Cardiac septum (tissue), 1 donor: Measurements from ENCODE around the gene PRR14. TPM values are rescaled to one million over a fixed set of nuclear protein-coding genes. Genes with fewer than 3 reads are reported as not detected.
"Not testable (repeated sequence)": the region's sequence is repeated elsewhere in the genome, so short reads cannot be mapped to it uniquely, and the experiment has no call there.

Experiments used
- DNase-seq: peaks from one replicate; pipeline ENCODE4 v3.0.0-alpha.2; 2020; ENCODE audit warnings: low spot score
- intact Hi-C: fragments of 100-400 bp; cut with DNase I; formaldehyde crosslinking; loops from one replicate; pipeline ENCODE4 v1.14.0; 2022
- total RNA-seq: library from RNA; stranded (reverse); fragmentation: NEBNext Ultra II Directional; extraction: Animal tissue kit (Norgen Biotek cat#: 25700); gene quantifications from one replicate; pipeline ENCODE4 v1.2.1, GENCODE V29; 2021
- donor health status: DM: no; HTN: no; CAD: no.

PRR14 gene
- total RNA-seq, 1 donor from 2014 or later, result 21.1 TPM

DNA sequence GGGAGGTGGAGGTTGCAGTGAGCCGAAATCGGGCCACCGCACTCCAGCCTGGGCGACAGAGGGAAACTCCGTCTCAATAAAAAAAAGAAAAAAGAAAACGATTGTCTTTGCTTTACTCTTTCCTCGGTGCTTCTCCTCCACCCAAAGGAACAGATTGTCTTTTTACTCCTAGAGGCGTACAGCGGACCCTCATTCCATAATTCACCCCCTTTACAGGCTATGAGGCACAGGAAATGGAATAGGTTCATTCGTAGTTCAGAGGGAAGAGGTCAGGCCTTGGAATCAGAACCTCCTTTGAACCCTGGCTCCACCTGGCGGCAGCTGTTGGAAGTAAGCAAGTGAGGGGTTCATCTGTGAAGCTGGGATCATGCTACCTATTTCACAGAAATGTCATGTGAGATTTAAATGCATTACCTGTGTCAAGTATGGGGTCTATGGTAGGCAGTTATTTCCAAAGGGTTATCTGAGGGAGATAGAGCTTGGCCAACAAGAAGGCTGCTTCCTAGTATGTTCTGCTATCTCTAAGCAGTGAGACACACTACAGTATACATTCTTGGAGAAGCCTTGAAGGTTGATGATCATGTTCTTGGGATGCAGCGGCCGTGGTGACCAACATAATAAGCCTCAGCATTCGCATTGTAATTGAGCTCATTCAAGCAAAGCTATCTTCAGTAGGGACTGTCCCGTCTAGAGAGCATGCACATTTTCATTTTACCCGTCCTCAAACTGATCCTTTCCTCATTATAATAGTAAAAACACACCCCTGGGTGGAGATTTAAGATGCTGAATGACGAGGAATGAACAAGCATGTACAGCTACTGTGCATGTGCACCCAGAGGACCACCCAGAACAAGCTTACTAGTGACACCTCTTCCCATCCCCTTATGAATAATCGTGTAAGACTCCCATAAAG, 21.9 kb upstream of the PRR14 start:
- intact Hi-C loops, result loop anchor here (2.0 kb wide), 1 partner anchor 70 kb away; the partner anchor contains the start of gene ZNF764
- peak; percentile 93 for DNase-seq

GRCh38 chr16:30632454-30632853, 18.3 kb upstream of the PRR14 start:
- intact Hi-C loops, result loop anchor here (5.0 kb wide), 1 partner anchor 60 kb away; the partner anchor contains the start of gene ZNF688
- DNase-seq, result not testable (repeated sequence)

DNA sequence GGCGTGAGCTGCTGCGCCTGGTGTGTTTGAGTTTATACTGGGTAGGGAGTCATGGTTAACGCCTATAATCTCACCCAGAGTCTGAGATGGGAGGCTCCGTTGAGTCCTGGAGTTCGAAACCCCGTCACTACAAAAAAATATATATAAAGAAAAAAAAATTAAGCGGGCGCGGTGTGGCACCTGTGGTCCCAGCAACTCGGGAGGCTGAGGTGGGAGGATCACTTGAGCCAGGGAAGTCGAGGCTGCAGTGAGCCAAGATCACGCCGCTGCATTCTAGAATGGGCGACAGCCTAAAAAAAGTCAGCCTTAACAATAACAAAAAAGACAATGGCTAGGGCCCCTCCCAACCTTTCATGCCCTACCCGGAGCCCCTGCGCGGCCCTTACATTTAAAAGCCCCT, 17.2 kb upstream of the PRR14 start:
- no peak for DNase-seq
- intact Hi-C loops, result loop anchor here (5.0 kb wide), 1 partner anchor 61 kb away; the partner anchor contains the start of gene ZNF688

GRCh38 chr16:30636599-30636998, 14.2 kb upstream of the PRR14 start:
- DNase-seq, result no peak
- intact Hi-C loops, result no loop called here

GRCh38 chr16:30637139-30637538, 13.6 kb upstream of the PRR14 start:
- DNase-seq, intact Hi-C loops: not testable (repeated sequence)

DNA sequence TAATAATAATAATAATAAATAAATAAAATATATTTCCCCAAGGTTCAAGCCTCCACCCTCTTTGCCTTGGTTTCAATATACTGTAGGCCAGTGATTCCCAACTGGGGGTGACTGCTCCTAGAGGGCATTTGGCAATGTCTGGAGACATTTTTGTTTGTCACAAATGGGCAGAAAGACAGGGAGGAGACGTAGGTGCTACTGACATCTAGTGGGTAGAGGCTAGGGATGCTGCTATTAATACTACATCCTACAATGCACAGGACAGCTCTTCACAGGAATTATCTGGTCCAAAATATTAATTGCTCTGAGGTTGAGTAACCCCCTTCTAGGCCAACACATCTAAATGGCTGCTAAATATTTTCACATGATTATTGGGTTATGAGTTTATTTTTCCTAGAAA, 12.8 kb upstream of the PRR14 start:
- DNase-seq, result no peak
- intact Hi-C loops, result no loop called here

GRCh38 chr16:30641378-30641982, 9.3 kb upstream of the PRR14 start:
- intact Hi-C loops, result no loop called here
- DNase-seq, result no peak

GRCh38 chr16:30644334-30644830, 6.4 kb upstream of the PRR14 start:
- DNase-seq, result no peak
- intact Hi-C loops, result no loop called here

GRCh38 chr16:30645727-30646126, 5.0 kb upstream of the PRR14 start:
- DNase-seq, result no peak
- intact Hi-C loops, result no loop called here

GRCh38 chr16:30647274-30647571, 3.5 kb upstream of the PRR14 start:
- no peak for DNase-seq
- intact Hi-C loops, result no loop called here

- intact Hi-C loops, result loop anchor here (1.0 to 5.0 kb wide), 3 partner anchors 16 to 116 kb away; partner anchors contain the start of genes SRCAP and ZNF747
- DNase-seq, result no peak
Measured at GRCh38 chr16:30649725-30650368, 913 bp upstream of the PRR14 start.

DNA sequence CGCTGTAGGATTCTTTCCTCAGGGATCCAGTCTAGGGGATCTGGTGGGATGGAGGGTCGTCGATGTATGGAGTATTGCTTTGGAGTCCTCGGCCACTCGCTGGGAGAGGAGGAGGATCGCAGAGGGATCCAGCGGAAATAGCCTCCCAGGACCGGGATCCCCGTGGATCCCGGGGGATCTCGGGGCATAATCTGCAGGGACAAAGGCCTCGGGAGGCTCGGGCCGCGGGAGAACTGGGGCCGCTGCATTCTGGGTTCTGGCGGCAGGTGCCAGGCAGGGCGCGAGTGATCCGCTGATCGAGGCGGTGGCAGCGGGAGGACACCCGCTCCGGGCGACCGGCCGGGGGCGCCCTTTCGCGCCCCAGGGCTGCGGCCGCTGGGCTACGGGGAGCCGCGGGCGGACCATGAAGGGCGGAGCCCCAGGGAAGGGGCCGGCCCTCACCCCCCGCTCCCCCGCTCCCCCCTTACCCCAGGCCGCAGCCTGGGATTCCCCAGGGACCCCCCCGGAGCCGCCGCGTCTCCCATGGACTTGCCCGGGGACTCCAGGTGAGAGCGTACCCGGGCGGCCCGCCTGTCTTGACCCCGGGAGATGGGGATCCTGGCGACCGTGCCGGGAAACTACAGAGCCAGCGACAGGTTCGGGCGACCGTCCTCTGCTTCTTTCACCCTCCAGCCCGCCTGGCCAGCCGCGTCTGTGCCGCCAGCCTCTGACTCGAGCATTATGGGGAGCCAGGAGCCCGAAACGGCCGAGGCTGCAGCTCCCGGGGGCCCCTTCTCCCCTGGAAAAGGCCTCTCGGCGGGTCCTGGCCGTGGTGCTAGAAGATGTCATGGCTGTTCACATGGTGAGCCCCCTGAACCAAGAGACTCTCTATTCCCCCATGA, 604 bp downstream of the PRR14 start:
- intact Hi-C loops, result loop anchor here (5.0 kb wide), 1 partner anchor 46 kb away; the partner anchor contains the start of gene SRCAP
- peak; percentile 87 for DNase-seq

GRCh38 chr16:30652005-30652296, 1.2 kb downstream of the PRR14 start:
- intact Hi-C loops, result loop anchor here (5.0 kb wide), 1 partner anchor 45 kb away; the partner anchor contains the start of gene SRCAP
- no peak for DNase-seq

GRCh38 chr16:30652718-30653117, 2.0 kb downstream of the PRR14 start:
- no peak for DNase-seq
- intact Hi-C loops, result loop anchor here (5.0 kb wide), 1 partner anchor 45 kb away; the partner anchor contains the start of gene SRCAP

- DNase-seq, result no peak
- intact Hi-C loops, result loop anchor here (5.0 kb wide), 2 partner anchors 42 to 267 kb away; partner anchors contain the start of genes FBXL19 and SRCAP
Measured at GRCh38 chr16:30654856-30655255, 4.1 kb downstream of the PRR14 start.

- DNase-seq, result no peak
- intact Hi-C loops, result loop anchor here (5.0 kb wide), 1 partner anchor 266 kb away; the partner anchor contains the start of gene FBXL19
Measured at GRCh38 chr16:30655815-30656347, 5.1 kb downstream of the PRR14 start.

GRCh38 chr16:30656388-30656787, 5.6 kb downstream of the PRR14 start:
- intact Hi-C loops, result loop anchor here (5.0 kb wide), 1 partner anchor 266 kb away; the partner anchor contains the start of gene FBXL19
- DNase-seq, result no peak

- intact Hi-C loops, result loop anchor here (5.0 kb wide), 1 partner anchor 265 kb away; the partner anchor contains the start of gene FBXL19
- no peak for DNase-seq
Measured at GRCh38 chr16:30656974-30657865, 6.5 kb downstream of the PRR14 start.
